HAP-1 (cell line): ENCODE data around the gene RBM10.

Experiments used
- DNase-seq, 2 experiments: peaks; one replicate each; pipeline ENCODE4 v3.0.0-alpha.2; 2016 to 2020; ENCODE audit warnings: low spot score in 2 of 2
- H3K27me3 ChIP-seq: fragments of 250-450 bp; sonication (Bioruptor Pico); 2 replicates; pipeline ENCODE4 v1.5.1; 2020; ENCODE audit warnings: low read depth, mild to moderate bottlenecking, moderate library complexity
- H3K36me3 ChIP-seq: fragments of 250-450 bp; sonication (Bioruptor Pico); replicated peaks from 2 replicates; pipeline ENCODE4 v1.5.1; 2020; ENCODE audit warnings: mild to moderate bottlenecking
- H3K4me1 ChIP-seq: fragments of 250-450 bp; sonication (Bioruptor Pico); 2 replicates; pipeline ENCODE4 v1.5.1; 2020; ENCODE audit warnings: mild to moderate bottlenecking
- H3K4me3 ChIP-seq: fragments of 250-450 bp; sonication (Bioruptor Pico); 2 replicates; pipeline ENCODE4 v1.5.1; 2020; ENCODE audit warnings: mild to moderate bottlenecking, moderate library complexity
- H3K9me3 ChIP-seq: fragments of 250-450 bp; sonication (Bioruptor Pico); 2 replicates; pipeline ENCODE4 v1.5.1; 2020; ENCODE audit warnings: mild to moderate bottlenecking, moderate library complexity
- in situ Hi-C: fragments of 300-500 bp; cut with MboI; formaldehyde crosslinking; loops from 3 replicates; pipeline ENCODE4 v1.14.3; 2020; ENCODE audit warnings: low sequenced_read_pairs, inconsistent platforms, mixed read lengths

Gene RBM10

DNA sequence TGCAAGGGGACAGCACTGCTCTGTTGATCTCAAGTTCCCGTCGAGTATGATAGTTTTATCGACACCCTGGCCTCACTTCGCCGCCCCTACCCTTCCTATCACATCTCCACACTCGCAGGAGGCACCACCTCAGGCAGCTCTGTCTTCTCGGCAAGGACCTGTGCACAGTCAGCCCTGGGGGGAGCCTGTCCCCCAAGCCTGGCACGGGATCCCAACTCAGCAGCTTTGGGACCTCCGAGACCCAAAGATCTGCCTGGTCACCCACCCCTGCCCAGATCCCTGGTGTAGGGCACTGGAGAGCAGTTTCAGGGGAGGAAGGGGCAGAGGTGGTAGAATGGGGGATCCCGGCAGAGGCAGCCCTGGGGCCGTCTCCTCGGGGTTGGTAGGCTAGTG is 30.6 kb downstream of the RBM10 start:
- H3K27me3 ChIP-seq = no peaks in the 10 kb centered on the region
- no peak overlapping the region for H3K4me3 ChIP-seq
- peak in 1 of 2 experiments; percentile 4 for DNase-seq
- H3K4me1 ChIP-seq = no peaks in the 10 kb centered on the region
- H3K36me3 ChIP-seq = peaks cover 94% of the 10 kb centered on the region
- in situ Hi-C loops = loop anchor here (25.0 kb wide), 1 partner anchor 862 kb away; no protein-coding TSS in a partner anchor
- no peaks in the 10 kb centered on the region for H3K9me3 ChIP-seq

DNA sequence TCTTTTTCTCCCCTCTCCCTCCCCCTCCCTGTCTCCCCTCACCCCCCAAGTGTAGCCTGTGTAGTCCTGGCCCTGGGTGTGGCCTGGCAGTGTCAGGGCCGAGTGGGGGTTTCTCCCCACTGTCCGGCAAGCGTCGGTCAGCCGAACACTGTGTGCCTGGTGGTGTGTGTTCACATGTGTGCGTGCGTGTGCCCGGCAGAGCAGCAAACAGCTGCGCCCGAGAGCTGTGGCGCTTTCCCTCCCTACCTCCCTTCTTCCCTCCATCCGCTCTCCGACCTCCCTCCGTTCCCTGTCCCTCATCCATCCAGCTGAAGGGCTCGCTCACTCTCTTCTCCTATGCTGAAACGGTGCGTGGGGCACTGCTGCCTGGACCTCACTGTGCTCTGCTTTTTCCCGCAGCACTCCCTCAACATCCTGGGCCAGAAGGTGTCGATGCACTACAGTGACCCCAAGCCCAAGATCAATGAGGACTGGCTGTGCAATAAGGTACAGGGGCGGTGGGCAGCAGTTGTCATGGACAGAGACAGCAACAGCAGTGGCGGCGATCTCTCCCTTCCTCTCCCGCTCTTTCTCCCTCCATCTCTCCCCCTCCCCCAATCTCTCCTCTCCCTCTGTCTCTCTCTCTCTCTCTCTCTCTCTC is 31.2 kb downstream of the RBM10 start:
- no peaks in the 10 kb centered on the region for H3K27me3 ChIP-seq
- H3K4me3 ChIP-seq = no peak overlapping the region
- H3K36me3 ChIP-seq = peaks cover 90% of the 10 kb centered on the region
- no peak for DNase-seq
- H3K9me3 ChIP-seq = no peaks in the 10 kb centered on the region
- no peaks in the 10 kb centered on the region for H3K4me1 ChIP-seq
- in situ Hi-C loops = loop anchor here (25.0 kb wide), 1 partner anchor 861 kb away; no protein-coding TSS in a partner anchor

- Histone ChIP-seq H3K27me3 (no peaks in the 10 kb centered on the region), H3K4me1 (no peaks in the 10 kb centered on the region), H3K4me3 (no peak overlapping the region), H3K36me3 (peaks cover 90% of the 10 kb centered on the region), H3K9me3 (no peaks in the 10 kb centered on the region)
- no peak for DNase-seq
- in situ Hi-C loops = loop anchor here (25.0 kb wide), 1 partner anchor 860 kb away; no protein-coding TSS in a partner anchor
Measured at GRCh38 chrX:47177079-47177478, 32.1 kb downstream of the RBM10 start.

- H3K9me3 ChIP-seq = no peaks in the 10 kb centered on the region
- H3K27me3 ChIP-seq = no peaks in the 10 kb centered on the region
- DNase-seq = no peak
- H3K4me3 ChIP-seq = no peak overlapping the region
- H3K4me1 ChIP-seq = no peaks in the 10 kb centered on the region
- peaks cover 90% of the 10 kb centered on the region for H3K36me3 ChIP-seq
- in situ Hi-C loops = loop anchor here (25.0 kb wide), 1 partner anchor 859 kb away; no protein-coding TSS in a partner anchor
Measured at GRCh38 chrX:47178337-47178736, 33.3 kb downstream of the RBM10 start.

- Histone ChIP-seq H3K36me3 (peaks cover 89% of the 10 kb centered on the region), H3K27me3 (no peaks in the 10 kb centered on the region), H3K4me1 (no peaks in the 10 kb centered on the region; the same call in 1 of the 2 replicates), H3K9me3 (no peaks in the 10 kb centered on the region), H3K4me3 (no peak overlapping the region)
- in situ Hi-C loops = loop anchor here (25.0 kb wide), 1 partner anchor 858 kb away; no protein-coding TSS in a partner anchor
- DNase-seq = no peak
Measured at GRCh38 chrX:47179221-47179927, 34.4 kb downstream of the RBM10 start.

- DNase-seq = no peak
- Histone ChIP-seq H3K36me3 (peaks cover 89% of the 10 kb centered on the region), H3K9me3 (no peaks in the 10 kb centered on the region), H3K4me1 (no peaks in the 10 kb centered on the region; the same call in 1 of the 2 replicates), H3K4me3 (no peak overlapping the region), H3K27me3 (no peaks in the 10 kb centered on the region)
- in situ Hi-C loops = loop anchor here (25.0 kb wide), 1 partner anchor 857 kb away; no protein-coding TSS in a partner anchor
Measured at GRCh38 chrX:47179928-47180255, 34.9 kb downstream of the RBM10 start.

- H3K9me3 ChIP-seq = no peaks in the 10 kb centered on the region
- no peak overlapping the region for H3K4me3 ChIP-seq
- no peak for DNase-seq
- in situ Hi-C loops = loop anchor here (25.0 kb wide), 1 partner anchor 857 kb away; no protein-coding TSS in a partner anchor
- H3K36me3 ChIP-seq = peaks cover 89% of the 10 kb centered on the region
- H3K4me1 ChIP-seq = no peaks in the 10 kb centered on the region; the same call in 1 of the 2 replicates
- no peaks in the 10 kb centered on the region for H3K27me3 ChIP-seq
Measured at GRCh38 chrX:47180346-47180745, 35.3 kb downstream of the RBM10 start.

GRCh38 chrX:47181301-47181700 is 36.3 kb downstream of the RBM10 start:
- Histone ChIP-seq H3K4me1 (no peaks in the 10 kb centered on the region; the same call in 1 of the 2 replicates), H3K4me3 (no peak overlapping the region), H3K27me3 (no peaks in the 10 kb centered on the region), H3K9me3 (no peaks in the 10 kb centered on the region), H3K36me3 (peaks cover 92% of the 10 kb centered on the region)
- no peak for DNase-seq
- in situ Hi-C loops = loop anchor here (25.0 kb wide), 1 partner anchor 856 kb away; no protein-coding TSS in a partner anchor

GRCh38 chrX:47182106-47182700 is 37.2 kb downstream of the RBM10 start:
- in situ Hi-C loops = loop anchor here (25.0 kb wide), 1 partner anchor 855 kb away; no protein-coding TSS in a partner anchor
- H3K36me3 ChIP-seq = peaks cover 92% of the 10 kb centered on the region

GRCh38 chrX:47184486-47184885 is 39.5 kb downstream of the RBM10 start:
- H3K27me3 ChIP-seq = no peaks in the 10 kb centered on the region
- DNase-seq = no peak
- H3K9me3 ChIP-seq = no peaks in the 10 kb centered on the region
- peaks cover 74% of the 10 kb centered on the region for H3K36me3 ChIP-seq
- in situ Hi-C loops = loop anchor here (25.0 kb wide), 1 partner anchor 853 kb away; no protein-coding TSS in a partner anchor
- no peaks in the 10 kb centered on the region; the same call in 1 of the 2 replicates for H3K4me1 ChIP-seq
- H3K4me3 ChIP-seq = no peak overlapping the region

More at GRCh38 chrX:47182106-47182700, 37.2 kb downstream of the RBM10 start:
- Histone ChIP-seq H3K9me3 (no peaks in the 10 kb centered on the region), H3K27me3 (no peaks in the 10 kb centered on the region), H3K4me3 (no peak overlapping the region), H3K4me1 (no peaks in the 10 kb centered on the region; the same call in 1 of the 2 replicates)
- no peak for DNase-seq

- in situ Hi-C loops = loop anchor here (25.0 kb wide), 1 partner anchor 852 kb away; no protein-coding TSS in a partner anchor
- DNase-seq = no peak
- H3K9me3 ChIP-seq = no peaks in the 10 kb centered on the region
- H3K4me1 ChIP-seq = peaks cover 1% of the 10 kb centered on the region
- H3K4me3 ChIP-seq = no peak overlapping the region
- H3K36me3 ChIP-seq = peaks cover 68% of the 10 kb centered on the region
- no peaks in the 10 kb centered on the region for H3K27me3 ChIP-seq
Measured at GRCh38 chrX:47185241-47185640, 40.2 kb downstream of the RBM10 start.

DNA sequence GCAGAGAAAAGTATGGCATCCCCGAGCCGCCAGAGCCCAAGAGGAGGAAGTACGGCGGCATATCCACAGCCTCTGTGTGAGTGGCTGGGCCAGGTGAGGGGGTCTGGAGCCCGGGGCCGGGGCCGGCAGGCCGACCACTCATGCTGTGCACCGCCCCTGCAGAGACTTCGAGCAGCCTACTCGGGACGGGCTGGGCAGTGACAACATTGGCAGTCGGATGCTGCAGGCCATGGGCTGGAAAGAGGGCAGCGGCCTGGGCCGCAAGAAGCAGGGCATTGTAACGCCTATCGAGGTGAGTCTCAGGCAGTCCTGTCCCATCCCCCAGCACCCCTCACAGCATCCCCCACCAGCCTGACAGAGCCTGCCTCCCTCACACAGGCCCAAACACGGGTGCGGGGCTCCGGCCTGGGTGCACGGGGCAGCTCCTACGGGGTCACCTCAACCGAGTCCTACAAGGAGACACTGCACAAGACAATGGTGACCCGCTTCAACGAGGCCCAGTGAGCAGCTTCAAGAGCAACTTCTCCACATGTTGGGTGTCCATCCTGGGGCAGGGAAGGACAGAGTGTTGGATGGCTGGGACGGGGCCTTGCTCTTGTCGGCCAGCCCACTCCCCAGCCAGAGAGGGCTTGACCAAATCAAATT is 41.2 kb downstream of the RBM10 start:
- in situ Hi-C loops = loop anchor here (25.0 kb wide), 1 partner anchor 851 kb away; no protein-coding TSS in a partner anchor
- no peak for DNase-seq
- Histone ChIP-seq H3K27me3 (no peaks in the 10 kb centered on the region), H3K36me3 (peaks cover 61% of the 10 kb centered on the region), H3K9me3 (no peaks in the 10 kb centered on the region), H3K4me1 (peaks cover 3% of the 10 kb centered on the region), H3K4me3 (no peak overlapping the region)

GRCh38 chrX:47187106-47187677 is 42.2 kb downstream of the RBM10 start:
- Histone ChIP-seq H3K36me3 (peaks cover 52% of the 10 kb centered on the region), H3K9me3 (no peaks in the 10 kb centered on the region)
- in situ Hi-C loops = loop anchor here (25.0 kb wide), 1 partner anchor 850 kb away; no protein-coding TSS in a partner anchor

More at GRCh38 chrX:47187106-47187677, 42.2 kb downstream of the RBM10 start:
- Histone ChIP-seq H3K4me3 (no peak overlapping the region), H3K27me3 (no peaks in the 10 kb centered on the region), H3K4me1 (peaks cover 6% of the 10 kb centered on the region)
- DNase-seq = no peak
